HepG2 (cell line): ENCODE data around the gene TIAM2. TPM values are rescaled to one million over a fixed set of nuclear protein-coding genes. Genes with fewer than 3 reads are reported as not detected.

ENCODE experiments used
- CEBPB ChIP-seq: IDR thresholded peaks from 2 replicates; pipeline ENCODE4 v1.6.1; 2011; ENCODE audit warnings: low read depth, low read length, improper control_type of control experiment, borderline replicate concordance
- CEBPG ChIP-seq: IDR thresholded peaks from 2 replicates; pipeline ENCODE4 v1.6.1; 2016
- CREM ChIP-seq, 2 experiments: sonication (generic) in 1 of 2; formaldehyde crosslinking in 1 of 2; IDR thresholded peaks; 2 replicates each; pipeline versions ENCODE4 v1.4.0 to v1.6.1; 2016 to 2020; ENCODE audit warnings: antibody characterized with exemption in 1 of 2, mild to moderate bottlenecking in 1 of 2, missing genetic modification reagents in 1 of 2
- HNRNPK ChIP-seq: fragments of 200-400 bp; formaldehyde crosslinking; IDR thresholded peaks from 2 replicates; pipeline ENCODE4 v1.6.1; 2018; ENCODE audit warnings: low read length, low read depth, moderate library complexity, mild to moderate bottlenecking; ENCODE audit not compliant: poor library complexity, severe bottlenecking
- MTF2 ChIP-seq: sonication (generic); formaldehyde crosslinking; IDR thresholded peaks from 2 replicates; pipeline ENCODE4 v1.5.0; 2020; ENCODE audit warnings: missing genetic modification reagents, borderline replicate concordance
- NFE2L2 ChIP-seq: fragments of 150-350 bp; IDR thresholded peaks from 2 replicates; pipeline ENCODE4 v1.6.1; 2014; ENCODE audit warnings: low read length
- SP1 ChIP-seq, 2 experiments: fragments of 450-650 bp in 1 of 2; sonication (generic) in 1 of 2; formaldehyde crosslinking in 1 of 2; IDR thresholded peaks; 2 replicates each; pipeline versions ENCODE4 v1.4.0 to v1.6.1; 2016 to 2020; ENCODE audit warnings: missing genetic modification reagents in 1 of 2
- TAF1 ChIP-seq: sonication (generic); formaldehyde crosslinking; IDR thresholded peaks from 2 replicates; pipeline ENCODE4 v1.4.0; 2020; ENCODE audit warnings: missing genetic modification reagents
- TBX3 ChIP-seq: fragments of 450-650 bp; IDR thresholded peaks from 2 replicates; pipeline ENCODE4 v1.6.1; 2017; ENCODE audit warnings: antibody characterized with exemption, mild to moderate bottlenecking, inconsistent platforms, borderline replicate concordance
- ZNF737 ChIP-seq: sonication (generic); formaldehyde crosslinking; IDR thresholded peaks from 2 replicates; pipeline ENCODE4 v1.5.0; 2020; ENCODE audit warnings: missing genetic modification reagents, mild to moderate bottlenecking, borderline replicate concordance
- polyA plus RNA-seq, 8 experiments: library from polyadenylated mRNA; depleted of rRNA in 3 of 8; stranded (reverse) in 7 of 8; unstranded in 1 of 8; fragments of >200 nt; fragmentation: Illumina TruSeq in 4 of 8; extraction: Trizol in 4 of 8; gene quantifications; 2 replicates each; pipeline versions ENCODE4 v1.2.1 to v1.2.3, GENCODE V29; 2011 to 2016; ENCODE audit warnings: low read depth in 4 of 8, missing spikeins in 1 of 8, mixed read lengths in 1 of 8; ENCODE audit not compliant: insufficient read depth in 1 of 8
- total RNA-seq, 5 experiments: library from RNA; depleted of rRNA; stranded (reverse); fragments of >200 nt; fragmentation: Illumina TruSeq; extraction: Trizol; gene quantifications; 2 replicates each; pipeline ENCODE4 v1.2.3, GENCODE V29; 2016; ENCODE audit warnings: low read depth in 1 of 5
- TF ChIP-seq, protein P1 (sequence below): sonication (generic); formaldehyde crosslinking; IDR thresholded peaks from 2 replicates; pipeline ENCODE4 v1.4.0; 2020; ENCODE audit warnings: low read depth, missing genetic modification reagents
- TF ChIP-seq, protein P2 (sequence below): sonication (generic); formaldehyde crosslinking; IDR thresholded peaks from 2 replicates; pipeline ENCODE4 v1.5.0; 2020; ENCODE audit warnings: mild to moderate bottlenecking, missing genetic modification reagents, moderate library complexity

The TIAM2 gene
- total and polyA plus RNA-seq, 2 of the 13 experiments (the other 11 are each of a cell fraction or from before 2014, with no cell fraction given): 4.1 to 4.5 TPM

DNA sequence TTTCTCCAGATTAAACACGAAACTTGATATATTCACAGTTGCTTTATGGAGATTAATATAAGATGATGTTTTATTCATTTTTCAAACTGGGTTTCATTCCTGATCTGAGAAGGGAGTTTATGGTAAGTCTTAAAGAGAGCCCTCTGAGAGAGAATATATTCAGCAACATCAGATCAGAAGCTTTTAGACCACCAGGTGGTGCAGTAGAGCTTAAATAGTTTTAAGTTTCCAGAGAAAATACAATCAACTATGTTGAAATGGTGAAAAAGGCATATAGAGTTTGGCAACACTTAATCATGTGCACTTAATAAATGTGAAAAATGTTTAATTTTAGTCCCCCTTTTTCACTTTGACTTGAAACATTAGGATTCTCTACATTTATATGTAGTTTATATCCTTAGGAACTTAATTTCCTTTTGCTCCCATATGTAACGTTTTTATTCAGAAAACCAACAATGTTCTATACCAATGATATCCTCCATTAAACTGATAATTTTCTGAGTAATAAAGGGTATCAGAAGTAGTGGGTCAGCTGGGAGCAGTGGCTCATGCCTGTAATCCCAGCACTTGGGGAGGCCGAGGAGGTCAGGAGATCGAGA is 182.3 kb downstream of the TIAM2 start (continued):
- TF ChIP-seq, protein P1, sequence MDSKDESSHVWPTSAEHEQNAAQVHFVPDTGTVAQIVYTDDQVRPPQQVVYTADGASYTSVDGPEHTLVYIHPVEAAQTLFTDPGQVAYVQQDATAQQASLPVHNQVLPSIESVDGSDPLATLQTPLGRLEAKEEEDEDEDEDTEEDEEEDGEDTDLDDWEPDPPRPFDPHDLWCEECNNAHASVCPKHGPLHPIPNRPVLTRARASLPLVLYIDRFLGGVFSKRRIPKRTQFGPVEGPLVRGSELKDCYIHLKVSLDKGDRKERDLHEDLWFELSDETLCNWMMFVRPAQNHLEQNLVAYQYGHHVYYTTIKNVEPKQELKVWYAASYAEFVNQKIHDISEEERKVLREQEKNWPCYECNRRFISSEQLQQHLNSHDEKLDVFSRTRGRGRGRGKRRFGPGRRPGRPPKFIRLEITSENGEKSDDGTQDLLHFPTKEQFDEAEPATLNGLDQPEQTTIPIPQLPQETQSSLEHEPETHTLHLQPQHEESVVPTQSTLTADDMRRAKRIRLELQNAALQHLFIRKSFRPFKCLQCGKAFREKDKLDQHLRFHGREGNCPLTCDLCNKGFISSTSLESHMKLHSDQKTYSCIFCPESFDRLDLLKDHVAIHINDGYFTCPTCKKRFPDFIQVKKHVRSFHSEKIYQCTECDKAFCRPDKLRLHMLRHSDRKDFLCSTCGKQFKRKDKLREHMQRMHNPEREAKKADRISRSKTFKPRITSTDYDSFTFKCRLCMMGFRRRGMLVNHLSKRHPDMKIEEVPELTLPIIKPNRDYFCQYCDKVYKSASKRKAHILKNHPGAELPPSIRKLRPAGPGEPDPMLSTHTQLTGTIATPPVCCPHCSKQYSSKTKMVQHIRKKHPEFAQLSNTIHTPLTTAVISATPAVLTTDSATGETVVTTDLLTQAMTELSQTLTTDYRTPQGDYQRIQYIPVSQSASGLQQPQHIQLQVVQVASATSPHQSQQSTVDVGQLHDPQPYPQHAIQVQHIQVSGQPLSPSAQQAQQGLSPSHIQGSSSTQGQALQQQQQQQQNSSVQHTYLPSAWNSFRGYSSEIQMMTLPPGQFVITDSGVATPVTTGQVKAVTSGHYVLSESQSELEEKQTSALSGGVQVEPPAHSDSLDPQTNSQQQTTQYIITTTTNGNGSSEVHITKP (CRISPR knock-in tag): no peak
- TF ChIP-seq CEBPB (peak; percentile 62), NFE2L2 (no peak), TAF1 (CRISPR knock-in tag) (no peak), SP1 (IDR thresholded peaks at IDR 0.05) (no peak), SP1 (CRISPR knock-in tag; IDR thresholded peaks at IDR 0.05) (no peak), TBX3 (no peak), CEBPG (peak; percentile 37; the same call in 1 of the 2 replicates), ZNF737 (CRISPR knock-in tag) (no peak), CREM (IDR thresholded peaks at IDR 0.05) (0 out of 2 replicates have a peak, but pooled peaks have one; percentile 24), CREM (CRISPR knock-in tag; IDR thresholded peaks at IDR 0.05) (no peak), MTF2 (CRISPR knock-in tag) (no peak), HNRNPK (no peak)
- TF ChIP-seq, protein P2, sequence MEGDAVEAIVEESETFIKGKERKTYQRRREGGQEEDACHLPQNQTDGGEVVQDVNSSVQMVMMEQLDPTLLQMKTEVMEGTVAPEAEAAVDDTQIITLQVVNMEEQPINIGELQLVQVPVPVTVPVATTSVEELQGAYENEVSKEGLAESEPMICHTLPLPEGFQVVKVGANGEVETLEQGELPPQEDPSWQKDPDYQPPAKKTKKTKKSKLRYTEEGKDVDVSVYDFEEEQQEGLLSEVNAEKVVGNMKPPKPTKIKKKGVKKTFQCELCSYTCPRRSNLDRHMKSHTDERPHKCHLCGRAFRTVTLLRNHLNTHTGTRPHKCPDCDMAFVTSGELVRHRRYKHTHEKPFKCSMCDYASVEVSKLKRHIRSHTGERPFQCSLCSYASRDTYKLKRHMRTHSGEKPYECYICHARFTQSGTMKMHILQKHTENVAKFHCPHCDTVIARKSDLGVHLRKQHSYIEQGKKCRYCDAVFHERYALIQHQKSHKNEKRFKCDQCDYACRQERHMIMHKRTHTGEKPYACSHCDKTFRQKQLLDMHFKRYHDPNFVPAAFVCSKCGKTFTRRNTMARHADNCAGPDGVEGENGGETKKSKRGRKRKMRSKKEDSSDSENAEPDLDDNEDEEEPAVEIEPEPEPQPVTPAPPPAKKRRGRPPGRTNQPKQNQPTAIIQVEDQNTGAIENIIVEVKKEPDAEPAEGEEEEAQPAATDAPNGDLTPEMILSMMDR (CRISPR knock-in tag): peak; percentile 75
